Hair follicle dermal papilla cell (primary cell): ENCODE data around the gene TRAPPC2. TPM values are rescaled to one million over a fixed set of nuclear protein-coding genes. Genes with fewer than 3 reads are reported as not detected.

Experiments used
- total RNA-seq: library from RNA; depleted of rRNA; stranded (reverse); fragments of >200 nt; gene quantifications from 2 replicates; pipeline ENCODE4 v1.2.3, GENCODE V29; 2012

The TRAPPC2 gene
- total RNA-seq = 25.3 and 28.8 TPM in 2 replicates

DNA sequence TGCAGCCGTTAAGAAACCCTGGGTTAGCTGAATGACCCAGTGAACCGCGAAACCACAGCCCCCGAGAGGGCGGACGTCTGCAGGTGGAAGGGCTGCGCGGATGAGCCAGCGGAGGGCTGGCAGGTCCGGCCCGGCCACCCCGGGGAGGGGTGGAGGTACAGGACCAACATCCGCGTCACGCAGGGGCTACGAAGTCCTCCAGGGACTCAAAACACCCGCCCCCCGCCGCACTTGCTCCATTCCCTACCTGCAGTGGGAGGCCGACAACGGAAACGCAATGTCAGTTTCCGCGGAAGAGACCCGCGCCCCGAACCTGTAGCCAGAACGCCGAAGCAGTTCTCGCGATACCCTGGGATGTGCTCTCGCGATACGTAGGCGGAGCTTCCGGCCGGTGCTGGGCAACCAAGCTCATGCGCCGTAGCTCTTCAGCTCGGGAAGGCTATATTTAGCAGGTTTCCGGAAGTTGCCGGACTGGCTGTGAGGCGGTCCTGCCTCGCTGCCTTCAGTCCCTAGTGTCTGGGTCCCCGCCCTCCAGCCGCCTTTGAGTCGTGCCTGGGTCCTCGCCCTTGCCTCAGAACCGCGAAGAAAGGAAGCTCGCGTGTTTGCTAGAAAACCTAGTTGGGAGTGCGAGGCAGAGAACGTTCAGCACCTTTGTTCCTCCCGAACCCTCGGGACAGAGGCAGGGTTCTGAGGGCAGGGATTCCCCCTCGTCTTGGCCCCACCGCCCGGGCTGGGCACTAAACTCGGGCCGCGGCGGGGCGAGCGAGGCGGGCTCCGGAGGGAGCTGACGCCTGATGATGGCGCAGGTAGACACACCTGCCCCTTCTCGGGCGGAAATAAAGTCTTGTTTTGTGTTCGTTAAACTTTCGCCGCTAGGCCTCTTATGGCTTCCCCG is at the start of gene TRAPPC2, which contains the start of gene OFD1:
TSS of gene TRAPPC2 (minus strand) at position 343 of the 895 bp plus-strand sequence. CDS start 14,657 bp downstream, outside the sequence.
TSS of gene OFD1 (plus strand) at position 471 of the 895 bp plus-strand sequence. CDS start at position 795, 324 bp downstream.

DNA sequence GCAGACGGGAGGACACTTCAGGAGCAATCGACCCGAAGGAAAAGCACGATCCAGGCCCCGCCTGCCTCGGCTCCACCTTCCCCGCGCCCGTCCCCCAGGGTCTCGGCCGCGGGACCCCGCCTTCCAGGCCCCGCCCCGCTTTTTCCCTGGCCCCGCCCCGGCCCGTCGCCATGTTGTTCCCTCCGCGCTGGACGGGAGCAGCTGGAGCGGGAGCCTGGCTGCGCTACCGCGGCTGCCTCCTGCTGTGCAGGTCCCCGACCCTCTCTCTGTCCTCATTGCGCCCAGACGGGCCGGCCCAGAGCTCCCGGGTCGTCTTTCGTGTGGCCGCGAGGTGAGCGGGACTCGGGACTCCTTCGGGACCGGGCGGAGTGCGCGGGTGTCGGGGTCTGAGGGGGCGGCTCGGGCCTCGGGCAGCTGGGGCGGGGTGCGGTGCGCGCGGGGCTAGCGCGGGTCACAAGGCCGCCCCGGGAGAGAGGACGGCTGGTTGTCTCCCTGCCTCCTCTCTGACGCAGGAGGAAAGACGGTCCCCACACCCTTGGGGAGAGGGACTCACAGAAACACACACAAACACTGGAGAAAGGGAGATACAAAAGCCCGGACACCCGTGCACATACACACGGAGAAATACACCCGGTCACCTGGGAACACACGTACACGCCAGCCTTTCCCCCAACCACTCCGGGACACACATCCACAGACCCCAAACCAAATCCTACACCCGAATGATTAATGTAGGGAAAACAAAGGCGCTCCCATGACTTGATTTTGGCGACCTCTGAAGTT is 45.3 kb downstream of the TRAPPC2 start, which contains the start of gene RAB9A:
TSS of gene RAB9A (plus strand) at position 171 of the 783 bp plus-strand sequence. CDS start 19,619 bp downstream, outside the sequence.

Other genes starting within 250 kb of the TRAPPC2 start
- 0.24 and 1.1 TPM in 2 replicates for gene EGFL6, start 165.0 kb downstream of the TRAPPC2 start, total RNA-seq
- 3.5 and 4.4 TPM in 2 replicates for gene TCEANC, start 81.5 kb downstream of the TRAPPC2 start, total RNA-seq
- 38.0 and 40.9 TPM in 2 replicates for gene RAB9A, start 45.5 kb downstream of the TRAPPC2 start, total RNA-seq
- gene OFD1, start 128 bp upstream of the TRAPPC2 start, total RNA-seq = 13.7 and 21.9 TPM in 2 replicates
- gene GPM6B, start 82.5 kb upstream of the TRAPPC2 start, total RNA-seq = 9.8 and 20.3 TPM in 2 replicates